OCI-LY1 (cell line): Measurements from ENCODE around the gene DPP4.

ENCODE experiments used
- H2AFZ ChIP-seq: fragments of 200-600 bp; sonication (generic), shearing (Covaris generic); 2 replicates; pipeline ENCODE4 v1.6.0; 2014; ENCODE audit warnings: antibody characterized with exemption, mild to moderate bottlenecking, low read length
- H3F3A ChIP-seq: fragments of 200-600 bp; sonication (generic), shearing (Covaris generic); 2 replicates; pipeline ENCODE4 v1.6.0; 2014; ENCODE audit warnings: mild to moderate bottlenecking, antibody characterized with exemption, low read length, moderate library complexity; ENCODE audit not compliant: insufficient read depth
- H3K27ac ChIP-seq: fragments of 200-600 bp; sonication (generic); 2 replicates; pipeline ENCODE4 v1.5.1; 2014; ENCODE audit warnings: low read length, mixed run types, mild to moderate bottlenecking, low read depth; ENCODE audit not compliant: poor library complexity, severe bottlenecking
- H3K27me3 ChIP-seq: fragments of 200-600 bp; sonication (generic); 2 replicates; pipeline ENCODE4 v1.6.0; 2014; ENCODE audit warnings: antibody characterized with exemption, mild to moderate bottlenecking, low read length, moderate library complexity; ENCODE audit not compliant: insufficient read depth
- H3K36me3 ChIP-seq: fragments of 200-600 bp; sonication (generic); 2 replicates; pipeline ENCODE4 v1.6.1; 2014; ENCODE audit warnings: mild to moderate bottlenecking, antibody characterized with exemption, low read length, moderate library complexity, mixed read lengths; ENCODE audit not compliant: insufficient read depth
- H3K4me1 ChIP-seq: fragments of 200-600 bp; sonication (generic); 2 replicates; pipeline ENCODE4 v1.5.1; 2014; ENCODE audit warnings: mild to moderate bottlenecking, low read length, moderate library complexity; ENCODE audit not compliant: insufficient read depth, severe bottlenecking
- H3K4me2 ChIP-seq: fragments of 200-600 bp; sonication (generic), shearing (Covaris generic); 2 replicates; pipeline ENCODE4 v1.6.1; 2014; ENCODE audit warnings: low read length
- H3K4me3 ChIP-seq: fragments of 200-600 bp; sonication (generic); 2 replicates; pipeline ENCODE4 v1.5.1; 2014; ENCODE audit warnings: low read length, low read depth, mild to moderate bottlenecking, mixed read lengths; ENCODE audit not compliant: poor library complexity, severe bottlenecking
- H3K79me2 ChIP-seq: fragments of 200-600 bp; shearing (Covaris generic); 2 replicates; pipeline ENCODE4 v1.6.1; 2016; ENCODE audit warnings: mixed run types, low read length, mixed read lengths; ENCODE audit not compliant: insufficient read depth
- H3K9ac ChIP-seq: fragments of 200-600 bp; sonication (generic), shearing (Covaris generic); 2 replicates; pipeline ENCODE4 v1.6.1; 2014; ENCODE audit warnings: mild to moderate bottlenecking, low read length, mixed read lengths
- H3K9me2 ChIP-seq: fragments of 200-600 bp; sonication (generic), shearing (Covaris generic); 2 replicates; pipeline ENCODE4 v1.6.1; 2014; ENCODE audit warnings: low read depth, mild to moderate bottlenecking, low read length, mixed read lengths
- H3K9me3 ChIP-seq: fragments of 200-600 bp; shearing (Covaris generic); 2 replicates; pipeline ENCODE4 v1.6.1; 2014; ENCODE audit warnings: low read length, mixed read lengths
- H4K20me1 ChIP-seq: fragments of 200-600 bp; sonication (generic), shearing (Covaris generic); 2 replicates; pipeline ENCODE4 v1.6.0; 2016; ENCODE audit warnings: mild to moderate bottlenecking, low read length; ENCODE audit not compliant: insufficient read depth
- CTCF ChIP-seq: fragments of 200-600 bp; sonication (generic), shearing (Covaris generic); IDR thresholded peaks from 2 replicates; pipeline ENCODE4 v1.5.1; 2017; ENCODE audit warnings: mild to moderate bottlenecking, antibody characterized with exemption, low read length, moderate library complexity, mixed read lengths
- EZH2 ChIP-seq: fragments of 200-600 bp; sonication (generic), shearing (Covaris generic); IDR thresholded peaks from 2 replicates; pipeline ENCODE4 v1.8.0; 2017; ENCODE audit warnings: borderline replicate concordance, mixed run types, mild to moderate bottlenecking, antibody characterized with exemption, low read length, moderate library complexity, mixed read lengths

Gene DPP4

GRCh38 chr2:162065767-162066166 is 8.2 kb downstream of the DPP4 start:
- no peak overlapping the region for H3K4me2 ChIP-seq
- H2AFZ ChIP-seq = no peak overlapping the region
- no peaks in the 10 kb centered on the region for H3K9me2 ChIP-seq
- no peaks in the 10 kb centered on the region for H3F3A ChIP-seq
- no peaks in the 10 kb centered on the region for H3K36me3 ChIP-seq
- H3K79me2 ChIP-seq = no peaks in the 10 kb centered on the region
- TF ChIP-seq EZH2 = no peak
- no peak for TF ChIP-seq CTCF
- no peaks in the 10 kb centered on the region for H3K4me1 ChIP-seq
- H3K4me3 ChIP-seq = no peak overlapping the region
- no peaks in the 10 kb centered on the region for H3K9me3 ChIP-seq
- H3K27ac ChIP-seq = no peak overlapping the region
- H4K20me1 ChIP-seq = no peaks in the 10 kb centered on the region
- no peak overlapping the region for H3K9ac ChIP-seq
- H3K27me3 ChIP-seq = no peaks in the 10 kb centered on the region

GRCh38 chr2:162063899-162064298 is 10.1 kb downstream of the DPP4 start:
- Histone ChIP-seq H3K27ac (no peak overlapping the region), H3K9me2 (no peaks in the 10 kb centered on the region), H2AFZ (no peak overlapping the region), H3K4me2 (no peak overlapping the region), H3K4me3 (no peak overlapping the region), H3K9ac (no peak overlapping the region), H3K4me1 (no peaks in the 10 kb centered on the region), H4K20me1 (no peaks in the 10 kb centered on the region), H3K27me3 (no peaks in the 10 kb centered on the region), H3K36me3 (no peaks in the 10 kb centered on the region), H3F3A (no peaks in the 10 kb centered on the region), H3K9me3 (no peaks in the 10 kb centered on the region), H3K79me2 (no peaks in the 10 kb centered on the region)
- TF ChIP-seq CTCF (no peak), EZH2 (no peak)

GRCh38 chr2:162063281-162063680 is 10.7 kb downstream of the DPP4 start:
- Histone ChIP-seq H3K9me3 (no peaks in the 10 kb centered on the region), H3F3A (no peaks in the 10 kb centered on the region), H2AFZ (no peak overlapping the region), H3K9ac (no peak overlapping the region), H3K27me3 (no peaks in the 10 kb centered on the region), H3K4me1 (no peaks in the 10 kb centered on the region), H3K79me2 (no peaks in the 10 kb centered on the region), H3K27ac (no peak overlapping the region), H3K4me3 (no peak overlapping the region), H3K4me2 (no peak overlapping the region), H4K20me1 (no peaks in the 10 kb centered on the region), H3K36me3 (no peaks in the 10 kb centered on the region), H3K9me2 (no peaks in the 10 kb centered on the region)
- TF ChIP-seq CTCF (no peak), EZH2 (no peak)
